ENCODE results near the gene AIPL1.

DNA sequence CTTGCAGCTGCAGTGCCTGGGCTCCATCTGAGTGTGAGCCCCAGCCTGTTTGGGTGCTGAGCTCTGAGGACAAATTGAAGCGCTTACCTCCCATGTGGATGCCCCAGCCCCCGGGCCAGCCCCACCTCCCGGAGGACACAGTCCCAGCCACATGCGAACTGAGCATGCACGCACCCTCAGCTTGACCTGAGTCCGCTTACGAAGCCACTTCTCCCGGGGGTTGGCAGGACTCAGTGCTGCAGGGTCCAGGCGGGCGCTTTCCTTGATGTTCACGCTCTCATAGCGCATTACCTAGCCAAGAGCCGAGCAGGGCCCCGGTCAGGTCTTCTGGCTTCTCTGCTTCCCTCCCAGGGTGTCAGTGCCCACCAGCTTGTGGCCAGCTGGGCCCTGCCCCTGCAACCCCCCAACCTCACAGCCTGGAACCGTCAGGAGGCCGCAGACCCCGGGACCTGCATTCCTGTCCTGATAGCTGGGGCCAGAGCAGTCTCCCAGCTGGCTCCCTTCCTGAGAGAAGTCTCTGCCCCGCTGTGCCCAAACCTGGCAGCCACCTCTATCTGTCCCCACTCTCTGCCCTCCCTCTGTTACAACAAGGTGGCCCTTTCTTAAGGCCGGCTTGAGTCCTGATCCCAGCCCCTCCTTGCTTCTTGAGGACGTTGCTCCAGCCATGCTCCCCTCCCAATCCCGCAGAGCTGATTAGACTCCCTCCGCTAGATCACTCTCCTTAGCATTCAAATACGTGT lies 33.3 kb upstream of the AIPL1 start:
- TF ChIP-seq, protein P1, sequence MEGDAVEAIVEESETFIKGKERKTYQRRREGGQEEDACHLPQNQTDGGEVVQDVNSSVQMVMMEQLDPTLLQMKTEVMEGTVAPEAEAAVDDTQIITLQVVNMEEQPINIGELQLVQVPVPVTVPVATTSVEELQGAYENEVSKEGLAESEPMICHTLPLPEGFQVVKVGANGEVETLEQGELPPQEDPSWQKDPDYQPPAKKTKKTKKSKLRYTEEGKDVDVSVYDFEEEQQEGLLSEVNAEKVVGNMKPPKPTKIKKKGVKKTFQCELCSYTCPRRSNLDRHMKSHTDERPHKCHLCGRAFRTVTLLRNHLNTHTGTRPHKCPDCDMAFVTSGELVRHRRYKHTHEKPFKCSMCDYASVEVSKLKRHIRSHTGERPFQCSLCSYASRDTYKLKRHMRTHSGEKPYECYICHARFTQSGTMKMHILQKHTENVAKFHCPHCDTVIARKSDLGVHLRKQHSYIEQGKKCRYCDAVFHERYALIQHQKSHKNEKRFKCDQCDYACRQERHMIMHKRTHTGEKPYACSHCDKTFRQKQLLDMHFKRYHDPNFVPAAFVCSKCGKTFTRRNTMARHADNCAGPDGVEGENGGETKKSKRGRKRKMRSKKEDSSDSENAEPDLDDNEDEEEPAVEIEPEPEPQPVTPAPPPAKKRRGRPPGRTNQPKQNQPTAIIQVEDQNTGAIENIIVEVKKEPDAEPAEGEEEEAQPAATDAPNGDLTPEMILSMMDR (IDR thresholded peaks at IDR 0.05) = no peak
- no peak for TF ChIP-seq ZFX (IDR thresholded peaks at IDR 0.05; ENCODE audit: borderline replicate concordance)

Measured in 22Rv1 (cell line).